SK-N-MC (cell line): ENCODE data around the gene MIEN1.
"Not testable (repeated sequence)": the region's sequence is repeated elsewhere in the genome, so short reads cannot be mapped to it uniquely, and the experiment has no call there.

ENCODE experiments used
- DNase-seq: peaks from one replicate; pipeline ENCODE4 v3.0.0-alpha.2; 2011; ENCODE audit warnings: low read depth, low spot score
- H3K27ac ChIP-seq: fragments of 200-600 bp; sonication (generic); 2 replicates; pipeline ENCODE4 v1.5.1; 2016; ENCODE audit warnings: mixed run types
- H3K36me3 ChIP-seq: fragments of 200-600 bp; sonication (generic); 2 replicates; pipeline ENCODE4 v1.6.1; 2017; ENCODE audit warnings: antibody characterized with exemption, low read length, mixed read lengths; ENCODE audit not compliant: insufficient read depth
- H3K4me3 ChIP-seq: fragments of 200-600 bp; sonication (generic); 2 replicates; pipeline ENCODE4 v1.5.1; 2016
- H3K9ac ChIP-seq: fragments of 200-600 bp; sonication (generic); 2 replicates; pipeline ENCODE4 v1.8.0; 2017; ENCODE audit warnings: mixed run types, mixed read lengths; ENCODE audit not compliant: insufficient read length
- H3K9me3 ChIP-seq: fragments of 200-600 bp; sonication (generic); 2 replicates; pipeline ENCODE4 v1.6.1; 2017; ENCODE audit warnings: low read depth, mild to moderate bottlenecking, antibody characterized with exemption, low read length, moderate library complexity, mixed read lengths
- EZH2 ChIP-seq: fragments of 200-600 bp; sonication (generic); IDR thresholded peaks from one replicate; pipeline ENCODE4 v1.6.1; 2017; ENCODE audit warnings: antibody characterized with exemption
- FOXP2 ChIP-seq: optimal IDR thresholded peaks from 2 replicates; pipeline ENCODE3; 2011; ENCODE audit warnings: mild to moderate bottlenecking, moderate library complexity; ENCODE audit not compliant: insufficient read depth; ENCODE audit errors: extremely low read length, control extremely low read depth
- POLR2AphosphoS5 ChIP-seq: IDR thresholded peaks from 2 replicates; pipeline ENCODE4 v1.6.1; 2012; ENCODE audit warnings: mild to moderate bottlenecking, low read depth, low read length, borderline replicate concordance

Gene MIEN1

GRCh38 chr17:39769974-39770587 lies 39.7 kb upstream of the MIEN1 start:
- no peak for DNase-seq

GRCh38 chr17:39767147-39767546 lies 36.8 kb upstream of the MIEN1 start:
- TF ChIP-seq POLR2AphosphoS5 (no peak), EZH2 (no peak), FOXP2 (no peak)
- no peaks in the 10 kb centered on the region for H3K9me3 ChIP-seq
- no peaks in the 10 kb centered on the region for H3K36me3 ChIP-seq
- DNase-seq: no peak
- H3K4me3 ChIP-seq: no peak overlapping the region
- no peak overlapping the region for H3K9ac ChIP-seq
- H3K27ac ChIP-seq: no peak overlapping the region

More at GRCh38 chr17:39769974-39770587, 39.7 kb upstream of the MIEN1 start:
- Histone ChIP-seq H3K9me3 (no peaks in the 10 kb centered on the region), H3K36me3 (no peaks in the 10 kb centered on the region), H3K4me3 (no peak overlapping the region), H3K27ac (no peak overlapping the region), H3K9ac (no peak overlapping the region)
- TF ChIP-seq FOXP2 (no peak), POLR2AphosphoS5 (no peak), EZH2 (no peak)

GRCh38 chr17:39765766-39766165 lies 35.4 kb upstream of the MIEN1 start:
- no peak for DNase-seq
- TF ChIP-seq FOXP2: no peak
- H3K9ac ChIP-seq: no peak overlapping the region
- H3K36me3 ChIP-seq: no peaks in the 10 kb centered on the region
- H3K9me3 ChIP-seq: no peaks in the 10 kb centered on the region
- H3K27ac ChIP-seq: no peak overlapping the region
- H3K4me3 ChIP-seq: no peak overlapping the region

- H3K4me3 ChIP-seq: no peak overlapping the region
- no peak for TF ChIP-seq FOXP2
- TF ChIP-seq POLR2AphosphoS5: no peak
- TF ChIP-seq EZH2: no peak
- H3K36me3 ChIP-seq: no peaks in the 10 kb centered on the region
- H3K27ac ChIP-seq: no peak overlapping the region
- H3K9ac ChIP-seq: no peak overlapping the region
- no peak for DNase-seq
- H3K9me3 ChIP-seq: no peaks in the 10 kb centered on the region
Observed at GRCh38 chr17:39765175-39765574, 34.8 kb upstream of the MIEN1 start.

- DNase-seq, H3K9ac ChIP-seq, H3K4me3 ChIP-seq, H3K27ac ChIP-seq, H3K36me3 ChIP-seq, H3K9me3 ChIP-seq: not testable (repeated sequence)
Observed at GRCh38 chr17:39764171-39764570, 33.8 kb upstream of the MIEN1 start.

GRCh38 chr17:39763051-39763820 lies 32.9 kb upstream of the MIEN1 start:
- Histone ChIP-seq H3K9ac (no peak overlapping the region), H3K4me3 (peak overlapping the region; percentile 10; the same call in 1 of the 2 replicates), H3K9me3 (no peaks in the 10 kb centered on the region), H3K27ac (peak overlapping the region; percentile 85), H3K36me3 (no peaks in the 10 kb centered on the region)
- TF ChIP-seq EZH2 (no peak), FOXP2 (no peak), POLR2AphosphoS5 (no peak)
- no peak for DNase-seq

GRCh38 chr17:39761861-39762496 lies 31.6 kb upstream of the MIEN1 start:
- DNase-seq: no peak
- Histone ChIP-seq H3K9me3 (no peaks in the 10 kb centered on the region), H3K9ac (no peak overlapping the region), H3K27ac (no peak overlapping the region), H3K4me3 (no peak overlapping the region), H3K36me3 (no peaks in the 10 kb centered on the region)
- no peak for TF ChIP-seq EZH2

GRCh38 chr17:39759204-39759603 lies 28.9 kb upstream of the MIEN1 start:
- no peak for DNase-seq
- H3K9me3 ChIP-seq: no peaks in the 10 kb centered on the region
- no peak overlapping the region for H3K9ac ChIP-seq
- no peaks in the 10 kb centered on the region for H3K36me3 ChIP-seq
- no peak overlapping the region for H3K4me3 ChIP-seq
- H3K27ac ChIP-seq: no peak overlapping the region
- TF ChIP-seq EZH2 (no peak), FOXP2 (no peak), POLR2AphosphoS5 (no peak)

- H3K27ac ChIP-seq: no peak overlapping the region
- H3K36me3 ChIP-seq: no peaks in the 10 kb centered on the region
- TF ChIP-seq POLR2AphosphoS5: no peak
- TF ChIP-seq EZH2: no peak
- TF ChIP-seq FOXP2: no peak
- H3K9me3 ChIP-seq: no peaks in the 10 kb centered on the region
- no peak for DNase-seq
- H3K4me3 ChIP-seq: no peak overlapping the region
- no peak overlapping the region for H3K9ac ChIP-seq
Observed at GRCh38 chr17:39757931-39758873, 27.9 kb upstream of the MIEN1 start.
